HepG2 (cell line): ENCODE results near the gene B3GAT3. TPM values are rescaled to one million over a fixed set of nuclear protein-coding genes. Genes with fewer than 3 reads are reported as not detected.
A peak's percentile ranks its signal among the peaks of the same experiment; 100 is the strongest.

Experiments used
- ADNP ChIP-seq: sonication (generic); formaldehyde crosslinking; IDR thresholded peaks from 2 replicates; pipeline ENCODE4 v1.4.0; 2020; ENCODE audit warnings: missing genetic modification reagents
- ARHGAP35 ChIP-seq: sonication (generic); formaldehyde crosslinking; IDR thresholded peaks from 2 replicates; pipeline ENCODE4 v1.9.0; 2022; ENCODE audit warnings: mild to moderate bottlenecking, inconsistent platforms, moderate library complexity, missing genetic modification reagents, borderline replicate concordance
- BRCA1 ChIP-seq: sonication (generic); formaldehyde crosslinking; IDR thresholded peaks from 2 replicates; pipeline ENCODE4 v1.4.0; 2020; ENCODE audit warnings: missing genetic modification reagents
- E2F1 ChIP-seq: sonication (generic); formaldehyde crosslinking; IDR thresholded peaks from 2 replicates; pipeline ENCODE4 v1.5.0; 2020; ENCODE audit warnings: missing genetic modification reagents
- EP300 ChIP-seq, 3 experiments: sonication (generic) in 1 of 3; formaldehyde crosslinking in 1 of 3; IDR thresholded peaks; 2 replicates each; pipeline versions ENCODE4 v1.5.1 to v1.6.1; 2011 to 2020; ENCODE audit warnings: low read depth in 2 of 3, low read length in 2 of 3, borderline replicate concordance in 1 of 3, improper control_type of control experiment in 1 of 3, mild to moderate bottlenecking in 1 of 3, missing genetic modification reagents in 1 of 3, moderate library complexity in 1 of 3
- ETS1 ChIP-seq: sonication (generic); formaldehyde crosslinking; IDR thresholded peaks from 2 replicates; pipeline ENCODE4 v1.4.0; 2020; ENCODE audit warnings: missing genetic modification reagents
- FOXK1 ChIP-seq: sonication (generic); formaldehyde crosslinking; IDR thresholded peaks from 2 replicates; pipeline ENCODE4 v1.4.0; 2020; ENCODE audit warnings: low read depth, missing genetic modification reagents, borderline replicate concordance
- HDAC6 ChIP-seq: fragments of 200-600 bp; sonication (generic); IDR thresholded peaks from 2 replicates; pipeline ENCODE4 v1.7.0; 2017; ENCODE audit warnings: mild to moderate bottlenecking, antibody characterized with exemption, low read length, low read depth
- HMG20A ChIP-seq: IDR thresholded peaks from 2 replicates; pipeline ENCODE4 v1.6.1; 2016; ENCODE audit warnings: borderline replicate concordance
- KDM5A ChIP-seq: fragments of 200-600 bp; sonication (generic); IDR thresholded peaks from 2 replicates; pipeline ENCODE4 v1.7.0; 2018; ENCODE audit warnings: antibody characterized with exemption, mild to moderate bottlenecking, low read length, borderline replicate concordance
- KLF16 ChIP-seq, 2 experiments: sonication (generic) in 1 of 2; formaldehyde crosslinking in 1 of 2; IDR thresholded peaks; 2 replicates each; pipeline versions ENCODE4 v1.6.1 to v1.8.0; 2016 to 2023; ENCODE audit warnings: missing genetic modification reagents in 2 of 2, missing compliant biosample characterization in 1 of 2
- NRL ChIP-seq: sonication (generic); formaldehyde crosslinking; IDR thresholded peaks from 2 replicates; pipeline ENCODE4 v1.5.0; 2020; ENCODE audit warnings: missing genetic modification reagents, mild to moderate bottlenecking, moderate library complexity, borderline replicate concordance
- PAXIP1 ChIP-seq: sonication (generic); formaldehyde crosslinking; conservative IDR thresholded peaks from 2 replicates; pipeline ENCODE4 v1.4.0; 2020; ENCODE audit warnings: mild to moderate bottlenecking, missing genetic modification reagents, moderate library complexity
- SAFB2 ChIP-seq: sonication (generic); formaldehyde crosslinking; IDR thresholded peaks from 2 replicates; pipeline ENCODE4 v1.5.1; 2020; ENCODE audit warnings: missing genetic modification reagents, low read depth, mild to moderate bottlenecking, borderline replicate concordance
- SP140L ChIP-seq: sonication (generic); formaldehyde crosslinking; IDR thresholded peaks from 2 replicates; pipeline ENCODE4 v1.4.0; 2020; ENCODE audit warnings: missing genetic modification reagents, borderline replicate concordance
- SP4 ChIP-seq: sonication (generic); formaldehyde crosslinking; IDR thresholded peaks from 2 replicates; pipeline ENCODE4 v1.8.1; 2023; ENCODE audit warnings: mild to moderate bottlenecking, missing genetic modification reagents
- XBP1 ChIP-seq: sonication (generic); formaldehyde crosslinking; IDR thresholded peaks from 2 replicates; pipeline ENCODE4 v1.5.0; 2020; ENCODE audit warnings: missing genetic modification reagents
- YEATS4 ChIP-seq: sonication (generic); formaldehyde crosslinking; IDR thresholded peaks from 2 replicates; pipeline ENCODE4 v1.4.0; 2020; ENCODE audit warnings: missing genetic modification reagents, borderline replicate concordance
- ZNF143 ChIP-seq: sonication (generic); formaldehyde crosslinking; IDR thresholded peaks from 2 replicates; pipeline ENCODE4 v1.4.0; 2020; ENCODE audit warnings: missing genetic modification reagents
- ZNF251 ChIP-seq: sonication (generic); formaldehyde crosslinking; IDR thresholded peaks from 2 replicates; pipeline ENCODE4 v1.9.0; 2021; ENCODE audit warnings: mild to moderate bottlenecking, missing genetic modification reagents
- ZNF274 ChIP-seq: sonication (generic); formaldehyde crosslinking; IDR thresholded peaks from 2 replicates; pipeline ENCODE4 v1.5.1; 2020; ENCODE audit warnings: mild to moderate bottlenecking, missing genetic modification reagents
- ZNF83 ChIP-seq: sonication (generic); formaldehyde crosslinking; IDR thresholded peaks from 2 replicates; pipeline ENCODE4 v1.4.0; 2020; ENCODE audit warnings: missing genetic modification reagents, mild to moderate bottlenecking, borderline replicate concordance
- ZNF839 ChIP-seq: sonication (generic); formaldehyde crosslinking; IDR thresholded peaks from 2 replicates; pipeline ENCODE4 v1.4.0; 2020; ENCODE audit warnings: missing genetic modification reagents, mild to moderate bottlenecking, borderline replicate concordance
- polyA plus RNA-seq, 8 experiments: library from polyadenylated mRNA; depleted of rRNA in 3 of 8; stranded (reverse) in 7 of 8; unstranded in 1 of 8; fragments of >200 nt; fragmentation: Illumina TruSeq in 4 of 8; extraction: Trizol in 4 of 8; gene quantifications; 2 replicates each; pipeline versions ENCODE4 v1.2.1 to v1.2.3, GENCODE V29; 2011 to 2016; ENCODE audit warnings: low read depth in 4 of 8, missing spikeins in 1 of 8, mixed read lengths in 1 of 8; ENCODE audit not compliant: insufficient read depth in 1 of 8
- total RNA-seq, 5 experiments: library from RNA; depleted of rRNA; stranded (reverse); fragments of >200 nt; fragmentation: Illumina TruSeq; extraction: Trizol; gene quantifications; 2 replicates each; pipeline ENCODE4 v1.2.3, GENCODE V29; 2016; ENCODE audit warnings: low read depth in 1 of 5

The B3GAT3 gene
- total and polyA plus RNA-seq, 2 of the 13 experiments (the other 11 are each of a cell fraction or from before 2014, with no cell fraction given): 21.3 to 26.1 TPM

- TF ChIP-seq ZNF274: no peak
- peak; percentile 87; the same call in 1 of the 2 replicates for TF ChIP-seq E2F1 (CRISPR knock-in tag)
- 0 out of 2 replicates have a peak, but pooled peaks have one; percentile 16 for TF ChIP-seq ZNF83 (CRISPR knock-in tag)
- TF ChIP-seq ZNF251 (CRISPR knock-in tag): no peak
- TF ChIP-seq EP300 (IDR thresholded peaks at IDR 0.05; ENCODE audit: low read depth in 2 of 2, low read length in 2 of 2): no peak; a peak in 1 of 4 replicates
- no peak for TF ChIP-seq EP300 (CRISPR knock-in tag; IDR thresholded peaks at IDR 0.05; ENCODE audit: borderline replicate concordance)
- no peak for TF ChIP-seq FOXK1 (CRISPR knock-in tag)
- peak; percentile 71; the same call in 1 of the 2 replicates for TF ChIP-seq KDM5A
- peak; percentile 19 for TF ChIP-seq PAXIP1
- 0 out of 2 replicates have a peak, but pooled peaks have one; percentile 20 for TF ChIP-seq SP140L (CRISPR knock-in tag)
- TF ChIP-seq HMG20A (CRISPR knock-in tag): no peak
- TF ChIP-seq KLF16 (CRISPR knock-in tag; IDR thresholded peaks at IDR 0.05): peak in 1 of 2 experiments; percentile 89; a peak in 2 of 4 replicates
- no peak for TF ChIP-seq BRCA1 (CRISPR knock-in tag)
- peak; percentile 87; the same call in 1 of the 2 replicates for TF ChIP-seq XBP1 (CRISPR knock-in tag)
- 0 out of 2 replicates have a peak, but pooled peaks have one; percentile 66 for TF ChIP-seq ETS1 (CRISPR knock-in tag)
- no peak for TF ChIP-seq ZNF839
- TF ChIP-seq NRL (CRISPR knock-in tag): no peak
- TF ChIP-seq ARHGAP35 (CRISPR knock-in tag): no peak
- peak; percentile 43; the same call in 1 of the 2 replicates for TF ChIP-seq YEATS4 (CRISPR knock-in tag)
- peak; percentile 87 for TF ChIP-seq SP4 (CRISPR knock-in tag)
- no peak for TF ChIP-seq ZNF143 (CRISPR knock-in tag)
- TF ChIP-seq ADNP (CRISPR knock-in tag): no peak
- TF ChIP-seq SAFB2: no peak; the same call in 1 of the 2 replicates
- no peak for TF ChIP-seq HDAC6
Measured at GRCh38 chr11:62645946-62646824, 24.4 kb upstream of the B3GAT3 start, which contains the start of gene GANAB (continued).
